Kidney (tissue), 14 donors: ENCODE results near the gene RPS6KB2. TPM values are rescaled to one million over a fixed set of nuclear protein-coding genes. Genes with fewer than 3 reads are reported as not detected.
A peak's percentile ranks its signal among the peaks of the same experiment; 100 is the strongest.

Experiments
- DNase-seq, 5 donors: peaks; one replicate each; pipeline ENCODE4 v3.0.0-alpha.2; 2013 to 2020
- FAIRE-seq: peaks from 2 replicates; lab custom pipeline; 2012; peaks lifted over from hg19 to GRCh38; lab: Jason Lieb, UNC
- H3K27ac ChIP-seq, 2 donors: one replicate each; pipeline ENCODE4 v1.7.0; 2013; ENCODE audit warnings: low read depth in 2 of 2, low read length in 2 of 2, inconsistent platforms in 1 of 2
- H3K27me3 ChIP-seq: one replicate; pipeline ENCODE4 v1.7.1; 2013; ENCODE audit warnings: low read length, inconsistent platforms; ENCODE audit not compliant: control insufficient read depth, insufficient read depth
- H3K36me3 ChIP-seq, 3 donors: one replicate each; pipeline versions ENCODE4 v1.7.0 to v1.7.1; 2013; ENCODE audit warnings: low read length in 3 of 3, control low read depth in 1 of 3, inconsistent platforms in 1 of 3; ENCODE audit not compliant: insufficient read depth in 3 of 3, control insufficient read depth in 2 of 3
- H3K4me1 ChIP-seq, 3 donors: one replicate each; pipeline versions ENCODE4 v1.7.0 to v1.7.1; 2013; ENCODE audit warnings: low read length in 3 of 3, inconsistent platforms in 1 of 3, low read depth in 1 of 3; ENCODE audit not compliant: control insufficient read depth in 2 of 3, insufficient read depth in 2 of 3
- H3K4me3 ChIP-seq, 3 donors: one replicate each; pipeline versions ENCODE4 v1.7.0 to v1.8.1; 2013; ENCODE audit warnings: low read length in 3 of 3, control low read depth in 1 of 3, inconsistent platforms in 1 of 3
- H3K9ac ChIP-seq, 3 donors: one replicate each; pipeline versions ENCODE4 v1.7.0 to v1.7.1; 2013; ENCODE audit warnings: low read length in 3 of 3, control low read depth in 1 of 3, inconsistent platforms in 1 of 3
- H3K9me3 ChIP-seq, 3 donors: one replicate each; pipeline versions ENCODE4 v1.7.0 to v1.7.1; 2013; ENCODE audit warnings: low read length in 3 of 3, control low read depth in 1 of 3, inconsistent platforms in 1 of 3; ENCODE audit not compliant: control insufficient read depth in 2 of 3, insufficient read depth in 1 of 3
- CTCF ChIP-seq: IDR thresholded peaks from 3 replicates; pipeline ENCODE4 v1.5.1; 2012; ENCODE audit warnings: mild to moderate bottlenecking, moderate library complexity, borderline replicate concordance; ENCODE audit not compliant: insufficient read depth; ENCODE audit errors: extremely low read depth
- intact Hi-C: fragments of 100-400 bp; cut with DNase I; formaldehyde crosslinking; loops from one replicate; pipeline ENCODE4 v1.11.1; 2022
- polyA plus RNA-seq: library from polyadenylated mRNA; stranded (reverse); fragments of 350-450 nt; fragmentation: Illumina TruSeq; extraction: RNeasy Lipid Tissue Mini Kit (QIAGEN cat#74804); gene quantifications from one replicate; pipeline ENCODE4 v1.2.3, GENCODE V29; 2014; ENCODE audit warnings: low read depth, low replicate concordance; ENCODE audit not compliant: insufficient read depth
- total RNA-seq: library from RNA; stranded (reverse); fragmentation: NEBNext Ultra II Directional; extraction: Animal tissue kit (Norgen Biotek cat#: 25700); gene quantifications from one replicate; pipeline ENCODE4 v1.2.1, GENCODE V29; 2021
- donor health status: control.
- donor health status: control.
- donor health status: control.
- donor health status: control.
- donor health status: control.
- donor health status: DM: yes; HTN: yes; CAD: no.
- donor health status: Normal renal cell carcinoma (clear cell type).

RPS6KB2 gene
- total and polyA plus RNA-seq, 2 donors from 2014 or later: 41.3 to 45.4 TPM

- Histone ChIP-seq H3K36me3 (no peaks in the 10 kb centered on the region), H3K4me3 (peak overlapping the region in 1 of 3 donors; percentile 29), H3K9ac (peak overlapping the region in 1 of 3 donors; percentile 26), H3K4me1 (peaks cover 0 to 26% (median 11%) of the 10 kb centered on the region in 3 donors), H3K27ac (no peak overlapping the region), H3K9me3 (no peaks in the 10 kb centered on the region), H3K27me3 (no peaks in the 10 kb centered on the region)
- TF ChIP-seq CTCF: no peak
- DNase-seq (no peak), FAIRE-seq (no peak)
- intact Hi-C loops: no loop called here
These were observed 8.8 kb upstream of the RPS6KB2 start for GRCh38 chr11:67419325-67420049.

GRCh38 chr11:67420147-67420645, 8.1 kb upstream of the RPS6KB2 start:
- DNase-seq (peak in 2 of 5 donors; percentile 82 to 84), FAIRE-seq (no peak)
- no peaks in the 10 kb centered on the region for H3K27me3 ChIP-seq
- peak overlapping the region in 2 of 3 donors; percentile 41 to 61 for H3K9ac ChIP-seq
- H3K4me3 ChIP-seq: peak overlapping the region in 2 of 3 donors; percentile 18 to 29
- H3K9me3 ChIP-seq: no peaks in the 10 kb centered on the region
- no peak for TF ChIP-seq CTCF
- H3K27ac ChIP-seq: peak overlapping the region; percentile 57 to 95
- no peaks in the 10 kb centered on the region for H3K36me3 ChIP-seq
- peaks cover 0 to 24% (median 11%) of the 10 kb centered on the region in 3 donors for H3K4me1 ChIP-seq
- intact Hi-C loops: no loop called here

- Histone ChIP-seq H3K9ac (peak overlapping the region in 2 of 3 donors; percentile 41 to 61), H3K27me3 (no peaks in the 10 kb centered on the region), H3K36me3 (no peaks in the 10 kb centered on the region), H3K9me3 (no peaks in the 10 kb centered on the region), H3K4me3 (peak overlapping the region in 2 of 3 donors; percentile 18 to 49), H3K27ac (peak overlapping the region; percentile 57 to 95), H3K4me1 (peaks cover 0 to 22% (median 11%) of the 10 kb centered on the region in 3 donors)
- FAIRE-seq (no peak), DNase-seq (peak; percentile 97 to 99 (median 98))
- TF ChIP-seq CTCF: no peak
- intact Hi-C loops: no loop called here
These were observed 7.5 kb upstream of the RPS6KB2 start for GRCh38 chr11:67420646-67421429.
